Fibroblast of skin of left biceps (primary cell): ENCODE data around the gene BCL7B.
"Not testable (repeated sequence)": the region's sequence is repeated elsewhere in the genome, so short reads cannot be mapped to it uniquely, and the experiment has no call there.

Experiments used
- DNase-seq, 2 experiments: peaks; one replicate each; pipeline ENCODE4 v3.0.0-alpha.2; 2013; ENCODE audit warnings: low read depth in 2 of 2

The BCL7B gene

GRCh38 chr7:73496626-73497025, 60.9 kb downstream of the BCL7B start:
- DNase-seq = no peak

GRCh38 chr7:73495507-73495906, 62.0 kb downstream of the BCL7B start:
- DNase-seq = not testable (repeated sequence)

- DNase-seq = no peak
Observed at GRCh38 chr7:73489976-73490375, 67.5 kb downstream of the BCL7B start.

GRCh38 chr7:73487486-73487885, 70.0 kb downstream of the BCL7B start:
- DNase-seq = no peak
